ENCODE data around the gene NVL.

The NVL gene

GRCh38 chr1:224289396-224289795 lies 40.6 kb downstream of the NVL start:
- TF ChIP-seq CSRNP3 (CRISPR knock-in tag; IDR thresholded peaks at IDR 0.05) = no peak
- no peak for TF ChIP-seq ZFP3 (CRISPR knock-in tag; IDR thresholded peaks at IDR 0.05)
- TF ChIP-seq BACH2 (CRISPR knock-in tag; IDR thresholded peaks at IDR 0.05; ENCODE audit: borderline replicate concordance) = no peak
- TF ChIP-seq GLIS3 (CRISPR knock-in tag; IDR thresholded peaks at IDR 0.05) = no peak
- no peak for TF ChIP-seq ARNTL (CRISPR knock-in tag; IDR thresholded peaks at IDR 0.05; ENCODE audit: borderline replicate concordance, low read depth)
- TF ChIP-seq ISL1 (CRISPR knock-in tag; IDR thresholded peaks at IDR 0.05) = no peak
- TF ChIP-seq PPARA (CRISPR knock-in tag; IDR thresholded peaks at IDR 0.05; ENCODE audit: borderline replicate concordance) = no peak
- TF ChIP-seq ESRRG (CRISPR knock-in tag; IDR thresholded peaks at IDR 0.05) = no peak
- no peak for TF ChIP-seq TCF4 (CRISPR knock-in tag; IDR thresholded peaks at IDR 0.05; ENCODE audit: borderline replicate concordance)
- no peak for TF ChIP-seq ZNF565 (CRISPR knock-in tag; conservative IDR thresholded peaks at IDR 0.05; ENCODE audit: low read depth)
- no peak for TF ChIP-seq ZFP30 (CRISPR knock-in tag; IDR thresholded peaks at IDR 0.05)
- TF ChIP-seq ZNF70 (CRISPR knock-in tag; IDR thresholded peaks at IDR 0.05) = no peak
- no peak for TF ChIP-seq POU6F1 (CRISPR knock-in tag; IDR thresholded peaks at IDR 0.05; ENCODE audit: borderline replicate concordance, low read depth)
- TF ChIP-seq RARB (CRISPR knock-in tag; IDR thresholded peaks at IDR 0.05) = no peak
- TF ChIP-seq CSDC2 (CRISPR knock-in tag; IDR thresholded peaks at IDR 0.05) = no peak
- no peak for TF ChIP-seq ZNF8 (CRISPR knock-in tag; IDR thresholded peaks at IDR 0.05)
- ATAC-seq = no peak

- TF ChIP-seq ZFP30 (CRISPR knock-in tag; IDR thresholded peaks at IDR 0.05) (no peak), TCF4 (CRISPR knock-in tag; IDR thresholded peaks at IDR 0.05; ENCODE audit: borderline replicate concordance) (no peak), CSRNP3 (CRISPR knock-in tag; IDR thresholded peaks at IDR 0.05) (no peak)
- ATAC-seq = no peak
Observed at GRCh38 chr1:224287714-224288113, 42.3 kb downstream of the NVL start.

- ATAC-seq = no peak
- TF ChIP-seq TCF4 (CRISPR knock-in tag; IDR thresholded peaks at IDR 0.05; ENCODE audit: borderline replicate concordance) (no peak), ZFP3 (CRISPR knock-in tag; IDR thresholded peaks at IDR 0.05) (no peak), ZC3H10 (CRISPR knock-in tag; IDR thresholded peaks at IDR 0.05) (no peak), CSRNP3 (CRISPR knock-in tag; IDR thresholded peaks at IDR 0.05) (no peak), ZNF8 (CRISPR knock-in tag; IDR thresholded peaks at IDR 0.05) (no peak), ESRRG (CRISPR knock-in tag; IDR thresholded peaks at IDR 0.05) (no peak), OSR1 (CRISPR knock-in tag; IDR thresholded peaks at IDR 0.05) (no peak), RARB (CRISPR knock-in tag; IDR thresholded peaks at IDR 0.05) (no peak), GLIS3 (CRISPR knock-in tag; IDR thresholded peaks at IDR 0.05) (no peak), TOX (CRISPR knock-in tag; IDR thresholded peaks at IDR 0.05; ENCODE audit: borderline replicate concordance) (no peak), BACH2 (CRISPR knock-in tag; IDR thresholded peaks at IDR 0.05; ENCODE audit: borderline replicate concordance) (no peak), ZNF70 (CRISPR knock-in tag; IDR thresholded peaks at IDR 0.05) (no peak), POU6F1 (CRISPR knock-in tag; IDR thresholded peaks at IDR 0.05; ENCODE audit: borderline replicate concordance, low read depth) (no peak), TSHZ2 (CRISPR knock-in tag; IDR thresholded peaks at IDR 0.05) (no peak), SNAI2 (CRISPR knock-in tag; IDR thresholded peaks at IDR 0.05) (no peak), ZFP30 (CRISPR knock-in tag; IDR thresholded peaks at IDR 0.05) (no peak), ISL1 (CRISPR knock-in tag; IDR thresholded peaks at IDR 0.05) (no peak), PPARA (CRISPR knock-in tag; IDR thresholded peaks at IDR 0.05; ENCODE audit: borderline replicate concordance) (no peak)
Observed at GRCh38 chr1:224282140-224282539, 47.8 kb downstream of the NVL start.
